HG03039 (cell line): Measurements from ENCODE around the gene SPN.
"Not testable (repeated sequence)": the region's sequence is repeated elsewhere in the genome, so short reads cannot be mapped to it uniquely, and the experiment has no call there.

Experiments used
- ATAC-seq: cut with Tn5 transposase; IDR thresholded peaks from one replicate; pipeline ENCODE4 v1.9.1; 2021; ENCODE audit warnings: mild to moderate bottlenecking, moderate library complexity; ENCODE audit not compliant: unreplicated experiment

SPN gene

GRCh38 chr16:29675811-29676643, 13.0 kb downstream of the SPN start:
- ATAC-seq: no peak

- no peak for ATAC-seq
These were observed 14.1 kb downstream of the SPN start for GRCh38 chr16:29676989-29677785.

DNA sequence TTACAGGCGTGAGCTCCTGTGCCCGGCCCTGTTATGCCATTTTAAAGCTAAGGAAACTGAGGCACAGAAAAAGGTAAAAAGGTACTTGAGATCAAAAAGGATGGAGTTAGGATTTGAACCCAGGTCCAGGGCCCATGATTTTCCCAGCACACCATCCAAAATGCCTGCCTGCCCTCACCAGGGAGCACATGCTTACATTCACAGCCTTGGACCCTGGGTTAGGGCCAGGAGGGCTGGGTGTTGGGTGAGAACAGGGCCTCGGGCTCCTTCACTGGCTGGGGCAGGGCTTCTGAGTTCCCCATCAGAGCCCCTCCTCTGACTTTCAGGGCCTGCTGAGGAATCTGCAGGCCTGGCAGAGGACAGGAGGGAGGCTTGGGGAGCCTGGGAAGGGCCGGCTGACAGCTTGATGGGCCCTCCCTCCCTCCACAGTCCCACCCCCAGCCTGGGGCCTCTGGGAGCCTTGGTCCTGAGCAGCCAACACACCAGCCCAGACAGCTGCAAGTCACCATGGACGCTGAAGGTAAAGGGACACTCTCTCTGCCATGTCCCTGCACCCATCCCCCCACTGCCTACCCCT, 15.7 kb downstream of the SPN start, which contains the start of gene QPRT:
TSS of gene QPRT (plus strand) at position 490 of the 577 bp plus-strand sequence. CDS start at position 508, 18 bp downstream.
- ATAC-seq: no peak

GRCh38 chr16:29680180-29680598, 17.1 kb downstream of the SPN start:
- no peak for ATAC-seq

GRCh38 chr16:29683543-29684090, 20.6 kb downstream of the SPN start:
- ATAC-seq: no peak

- no peak for ATAC-seq
These were observed 21.6 kb downstream of the SPN start for GRCh38 chr16:29684679-29685078.

GRCh38 chr16:29686740-29687332, 23.8 kb downstream of the SPN start:
- ATAC-seq: no peak

DNA sequence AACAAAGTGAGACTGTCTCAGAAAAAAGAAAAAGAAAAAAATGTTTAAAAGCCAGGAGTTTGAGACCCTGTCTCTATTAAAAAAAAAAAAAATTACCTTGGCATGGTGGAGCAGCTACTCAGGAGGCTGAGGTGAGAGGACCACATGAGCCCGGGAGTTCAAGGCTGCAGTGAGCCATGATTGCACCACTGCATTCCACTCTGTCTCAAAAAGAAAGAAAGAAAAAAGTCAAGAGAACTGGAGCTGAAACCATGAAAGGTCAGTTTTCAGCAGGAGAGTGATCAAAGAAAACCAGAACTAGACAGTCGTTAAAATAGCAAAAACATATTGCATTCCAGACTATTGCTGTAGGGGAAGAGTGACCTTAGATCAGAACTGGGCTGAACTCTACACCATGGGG, 24.7 kb downstream of the SPN start:
- no peak for ATAC-seq

DNA sequence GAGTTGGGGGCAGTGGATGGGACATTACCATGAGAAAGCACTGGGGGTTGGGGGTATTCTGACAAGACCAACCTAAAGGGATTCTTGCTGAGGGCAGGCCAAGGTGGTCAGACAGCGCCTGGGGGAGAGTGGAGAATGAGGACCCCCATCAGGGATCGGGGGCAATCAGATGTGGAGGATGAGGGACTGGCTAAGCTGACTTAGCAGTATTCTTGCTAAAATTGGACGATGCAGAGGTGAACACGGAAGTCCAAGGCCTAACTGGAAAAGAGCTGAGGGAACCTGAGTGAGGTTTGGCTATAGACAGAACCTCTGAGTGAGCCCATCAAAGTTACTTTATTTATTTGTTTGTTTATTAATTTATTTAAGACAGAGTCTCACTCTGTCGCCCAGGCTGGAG, 25.1 kb downstream of the SPN start:
- ATAC-seq: no peak

GRCh38 chr16:29689490-29690351, 26.7 kb downstream of the SPN start:
- not testable (repeated sequence) for ATAC-seq

GRCh38 chr16:29692606-29693005, 29.6 kb downstream of the SPN start:
- not testable (repeated sequence) for ATAC-seq

GRCh38 chr16:29694384-29695195, 31.5 kb downstream of the SPN start:
- no peak for ATAC-seq

DNA sequence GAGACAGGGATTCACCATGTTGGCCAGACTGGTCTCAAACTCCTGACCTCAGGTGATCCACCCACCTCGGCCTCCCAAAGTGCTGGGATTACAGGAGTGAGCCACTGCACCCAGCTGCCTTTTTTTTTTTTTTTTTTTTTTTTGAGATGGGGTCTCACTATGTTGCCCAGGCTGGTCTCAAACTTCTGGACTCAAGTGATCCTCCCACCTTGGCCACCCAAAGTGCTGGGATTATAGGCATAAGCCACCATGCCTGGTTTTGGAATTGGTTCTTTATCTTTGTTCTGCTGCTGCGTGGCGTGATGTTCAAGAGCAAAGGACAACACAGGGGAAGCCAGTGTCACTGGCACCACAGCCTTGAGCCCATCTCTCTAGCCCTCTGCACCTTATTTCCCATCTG, 32.6 kb downstream of the SPN start:
- not testable (repeated sequence) for ATAC-seq

GRCh38 chr16:29696881-29697331, 33.9 kb downstream of the SPN start:
- ATAC-seq: no peak

- no peak for ATAC-seq
These were observed 34.3 kb downstream of the SPN start for GRCh38 chr16:29697391-29697790.

GRCh38 chr16:29698042-29698441, 35.0 kb downstream of the SPN start:
- ATAC-seq: no peak

GRCh38 chr16:29698484-29699323, 35.7 kb downstream of the SPN start:
- ATAC-seq: no peak
